EH (cell line): ENCODE data around the gene PPP1R12A.

ENCODE experiments used
- DNase-seq: peaks from one replicate; pipeline ENCODE4 v3.0.0-alpha.2; 2015; ENCODE audit warnings: low read depth

Gene PPP1R12A

GRCh38 chr12:79935624-79936345 lies 888 bp upstream of the PPP1R12A start:
- DNase-seq, result peak; percentile 63

- peak; percentile 51 for DNase-seq
These were observed 446 bp downstream of the PPP1R12A start for GRCh38 chr12:79934281-79935020.

- DNase-seq, result peak; percentile 35
These were observed 1.2 kb downstream of the PPP1R12A start for GRCh38 chr12:79933532-79934264.

GRCh38 chr12:79933043-79933442 lies 1.9 kb downstream of the PPP1R12A start:
- no peak for DNase-seq

GRCh38 chr12:79932357-79932756 lies 2.5 kb downstream of the PPP1R12A start:
- no peak for DNase-seq

- DNase-seq, result no peak
These were observed 5.8 kb downstream of the PPP1R12A start for GRCh38 chr12:79929065-79929464.

- DNase-seq, result peak; percentile 45
These were observed 7.0 kb downstream of the PPP1R12A start for GRCh38 chr12:79927772-79928474.

GRCh38 chr12:79926951-79927350 lies 7.9 kb downstream of the PPP1R12A start:
- no peak for DNase-seq

- peak; percentile 38 for DNase-seq
These were observed 9.4 kb downstream of the PPP1R12A start for GRCh38 chr12:79925492-79925891.

GRCh38 chr12:79921786-79922185 lies 13.1 kb downstream of the PPP1R12A start:
- DNase-seq, result no peak

- no peak for DNase-seq
These were observed 14.3 kb downstream of the PPP1R12A start for GRCh38 chr12:79920421-79921238.

GRCh38 chr12:79919762-79920161 lies 15.1 kb downstream of the PPP1R12A start:
- no peak for DNase-seq

GRCh38 chr12:79916826-79917225 lies 18.1 kb downstream of the PPP1R12A start:
- peak; percentile 19 for DNase-seq

GRCh38 chr12:79911889-79912656 lies 22.8 kb downstream of the PPP1R12A start:
- peak; percentile 68 for DNase-seq

- peak; percentile 48 for DNase-seq
These were observed 26.5 kb downstream of the PPP1R12A start for GRCh38 chr12:79908366-79908765.

- no peak for DNase-seq
These were observed 33.4 kb downstream of the PPP1R12A start for GRCh38 chr12:79901506-79901905.

- no peak for DNase-seq
These were observed 33.9 kb downstream of the PPP1R12A start for GRCh38 chr12:79900951-79901350.

GRCh38 chr12:79900199-79900598 lies 34.7 kb downstream of the PPP1R12A start:
- DNase-seq, result no peak

GRCh38 chr12:79897617-79898016 lies 37.3 kb downstream of the PPP1R12A start:
- peak; percentile 98 for DNase-seq

- DNase-seq, result no peak
These were observed 39.1 kb downstream of the PPP1R12A start for GRCh38 chr12:79895804-79896203.
